HG03558 (cell line): Measurements from ENCODE around the gene PDLIM1.
"Not testable (repeated sequence)": the region's sequence is repeated elsewhere in the genome, so short reads cannot be mapped to it uniquely, and the experiment has no call there.

ENCODE experiments used
- ATAC-seq: cut with Tn5 transposase; IDR thresholded peaks from one replicate; pipeline ENCODE4 v1.9.1; 2021; ENCODE audit warnings: moderate number of reproducible peaks; ENCODE audit not compliant: unreplicated experiment; ENCODE audit errors: extremely low read depth

PDLIM1 gene

GRCh38 chr10:95220539-95220938 lies 70.3 kb downstream of the PDLIM1 start:
- ATAC-seq: no peak

GRCh38 chr10:95217476-95217875 lies 73.3 kb downstream of the PDLIM1 start:
- no peak for ATAC-seq

DNA sequence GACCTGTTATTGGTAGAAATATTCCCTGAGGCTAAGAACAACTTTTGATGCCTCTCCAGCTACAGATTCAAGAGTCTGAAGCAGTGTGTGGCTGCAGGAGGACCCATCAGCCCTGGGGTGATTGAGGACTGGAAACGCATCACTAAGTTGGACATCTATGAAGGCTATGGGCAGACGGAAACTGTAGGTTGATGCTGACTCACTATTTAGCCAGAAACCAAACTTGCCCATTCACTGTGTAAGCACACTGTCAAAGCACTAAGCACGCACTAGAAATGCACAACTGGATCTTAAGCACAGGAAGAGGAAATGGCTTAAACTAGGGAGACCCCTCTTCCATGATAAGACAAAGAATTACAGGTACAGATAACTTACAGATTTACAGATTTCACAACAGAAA lies 76.0 kb downstream of the PDLIM1 start:
- ATAC-seq: no peak

- no peak for ATAC-seq
Observed at GRCh38 chr10:95214369-95214768, 76.4 kb downstream of the PDLIM1 start.

DNA sequence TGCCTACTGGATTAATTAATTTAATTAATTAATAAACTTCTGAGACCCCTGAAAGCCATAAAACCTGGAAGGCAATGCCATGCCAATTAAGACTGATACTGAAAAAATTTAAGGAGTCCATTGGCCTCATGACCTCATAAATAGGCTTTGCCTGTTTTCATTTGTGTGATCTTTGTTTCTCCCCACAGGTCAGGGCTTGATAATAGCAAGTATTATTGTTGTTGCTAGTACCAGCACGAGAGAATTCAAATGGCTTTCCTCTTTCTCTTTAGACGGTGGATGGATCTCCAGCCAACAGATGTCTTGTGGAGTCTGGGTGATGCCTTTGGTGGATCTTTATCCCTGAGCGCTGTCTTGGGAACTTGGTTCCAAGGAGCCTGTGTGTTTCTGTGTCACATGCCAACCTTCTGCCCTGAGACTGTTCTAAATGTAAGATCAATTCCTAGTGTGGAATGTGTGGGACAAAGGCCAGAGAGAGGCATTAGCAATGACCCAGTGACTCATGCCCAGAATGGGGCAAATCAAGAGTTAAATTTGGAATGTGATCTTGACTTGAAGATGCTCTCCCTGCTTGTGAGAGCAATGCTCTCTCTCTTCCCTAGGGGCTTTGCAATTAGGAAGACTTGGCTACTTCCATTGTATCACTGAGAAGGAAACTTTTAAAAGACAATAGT lies 79.1 kb downstream of the PDLIM1 start:
- ATAC-seq: no peak

GRCh38 chr10:95209509-95210127 lies 81.2 kb downstream of the PDLIM1 start:
- ATAC-seq: no peak

GRCh38 chr10:95208702-95209391 lies 82.0 kb downstream of the PDLIM1 start:
- ATAC-seq: no peak

- ATAC-seq: not testable (repeated sequence)
Observed at GRCh38 chr10:95202865-95203264, 87.9 kb downstream of the PDLIM1 start.

- no peak for ATAC-seq
Observed at GRCh38 chr10:95201736-95202135, 89.1 kb downstream of the PDLIM1 start.

DNA sequence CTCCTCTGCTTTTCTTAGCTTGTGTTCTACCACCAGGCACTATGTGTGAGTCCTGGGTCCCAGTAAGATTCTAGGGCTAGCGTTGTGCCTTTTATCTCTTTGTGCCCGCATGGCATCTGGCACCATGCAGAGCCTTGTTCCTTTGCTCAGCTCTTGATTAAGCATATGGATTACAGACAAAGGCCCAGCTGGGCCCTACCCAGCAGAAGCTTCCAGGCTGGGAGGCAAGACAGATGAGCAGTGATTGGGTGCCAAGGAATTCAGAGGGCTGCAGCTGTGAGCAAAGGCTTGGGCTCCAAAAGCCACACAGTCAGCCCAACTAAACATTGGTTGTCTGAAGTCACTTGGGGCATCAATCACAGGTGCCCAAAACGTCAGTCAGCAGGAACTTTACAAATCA lies 94.8 kb downstream of the PDLIM1 start:
- ATAC-seq: no peak

DNA sequence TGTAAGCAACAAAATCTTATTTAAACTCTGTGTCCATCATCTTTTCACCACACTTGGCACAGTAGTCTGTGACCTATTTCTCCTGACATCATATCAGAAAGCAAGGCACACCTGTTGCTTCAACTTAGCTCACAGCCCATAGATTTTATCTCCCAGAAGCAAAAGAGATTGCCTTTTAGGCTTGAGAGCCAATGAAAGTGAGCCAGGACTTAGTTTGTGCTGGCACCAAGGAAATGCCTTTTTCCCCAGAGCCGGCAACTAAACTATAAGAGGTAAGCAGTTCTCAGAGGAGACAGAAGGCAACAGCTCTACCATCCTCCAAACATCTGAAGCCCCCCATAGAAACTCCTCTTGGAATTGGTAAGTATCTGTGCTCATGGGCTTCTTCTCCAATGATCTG lies 96.9 kb downstream of the PDLIM1 start, which contains the start of gene ACSM6:
Gene ACSM6 (plus strand): TSS at position 295 of the 400 bp plus-strand sequence. CDS start 248 bp downstream, outside the sequence.
- ATAC-seq: no peak

DNA sequence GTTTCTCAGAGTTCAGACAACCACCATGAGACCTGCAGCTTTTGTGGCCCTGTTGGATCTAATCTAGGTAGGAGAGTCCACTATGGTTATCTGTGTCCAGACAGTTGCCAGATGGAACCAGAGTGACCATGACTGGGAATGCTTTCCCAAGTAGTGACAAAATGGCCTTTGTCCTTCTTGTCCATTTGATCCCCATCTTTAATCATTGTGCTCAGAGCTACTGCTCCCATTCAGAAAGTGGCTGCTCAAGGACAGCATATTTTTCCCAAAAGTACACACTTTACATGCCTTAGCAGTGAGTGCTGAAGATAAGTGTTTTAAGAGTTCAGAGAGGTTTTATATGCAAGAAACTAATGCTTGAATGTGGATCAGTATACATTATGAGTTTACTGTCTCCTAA lies 102.2 kb downstream of the PDLIM1 start:
- ATAC-seq: no peak

DNA sequence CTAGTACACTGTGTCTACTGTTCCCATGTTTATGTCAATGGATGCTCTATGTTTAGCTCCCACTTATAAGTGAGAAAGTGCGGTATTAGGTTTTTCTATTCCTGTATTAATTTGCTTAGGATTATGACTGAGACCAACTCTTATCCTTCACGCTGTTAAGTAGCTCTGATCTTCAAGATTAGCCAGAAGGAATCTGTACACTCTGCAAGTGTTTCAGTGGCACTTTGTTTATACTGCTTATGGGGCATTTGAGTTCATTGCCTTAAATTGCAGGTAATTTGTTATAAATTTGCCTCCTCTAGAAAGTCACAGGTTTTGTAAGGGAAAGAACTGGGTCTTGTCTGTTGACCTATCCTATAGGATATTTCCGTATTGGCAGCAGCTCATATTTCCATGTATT lies 103.2 kb downstream of the PDLIM1 start:
- ATAC-seq: no peak
